ENCODE data around the gene EFHC1.

- no peak for TF ChIP-seq POLR2A (IDR thresholded peaks at IDR 0.05)
- TF ChIP-seq, protein P1, sequence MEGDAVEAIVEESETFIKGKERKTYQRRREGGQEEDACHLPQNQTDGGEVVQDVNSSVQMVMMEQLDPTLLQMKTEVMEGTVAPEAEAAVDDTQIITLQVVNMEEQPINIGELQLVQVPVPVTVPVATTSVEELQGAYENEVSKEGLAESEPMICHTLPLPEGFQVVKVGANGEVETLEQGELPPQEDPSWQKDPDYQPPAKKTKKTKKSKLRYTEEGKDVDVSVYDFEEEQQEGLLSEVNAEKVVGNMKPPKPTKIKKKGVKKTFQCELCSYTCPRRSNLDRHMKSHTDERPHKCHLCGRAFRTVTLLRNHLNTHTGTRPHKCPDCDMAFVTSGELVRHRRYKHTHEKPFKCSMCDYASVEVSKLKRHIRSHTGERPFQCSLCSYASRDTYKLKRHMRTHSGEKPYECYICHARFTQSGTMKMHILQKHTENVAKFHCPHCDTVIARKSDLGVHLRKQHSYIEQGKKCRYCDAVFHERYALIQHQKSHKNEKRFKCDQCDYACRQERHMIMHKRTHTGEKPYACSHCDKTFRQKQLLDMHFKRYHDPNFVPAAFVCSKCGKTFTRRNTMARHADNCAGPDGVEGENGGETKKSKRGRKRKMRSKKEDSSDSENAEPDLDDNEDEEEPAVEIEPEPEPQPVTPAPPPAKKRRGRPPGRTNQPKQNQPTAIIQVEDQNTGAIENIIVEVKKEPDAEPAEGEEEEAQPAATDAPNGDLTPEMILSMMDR (IDR thresholded peaks at IDR 0.05): no peak
Observed at GRCh38 chr6:52524918-52525317, 104.8 kb downstream of the EFHC1 start.
